SKM-1 (cell line): ENCODE results near the gene IL17REL.

ENCODE experiments used
- DNase-seq: peaks from one replicate; lab custom pipeline; 2025; ENCODE audit not compliant: unreplicated experiment; lab: John Stamatoyannopoulos, UW

Gene IL17REL

GRCh38 chr22:49969751-49970527 is 42.6 kb downstream of the IL17REL start:
- no peak for DNase-seq

- DNase-seq = no peak
These were observed 43.5 kb downstream of the IL17REL start for GRCh38 chr22:49968831-49969661.

- no peak for DNase-seq
These were observed 44.2 kb downstream of the IL17REL start for GRCh38 chr22:49968313-49968830.

- no peak for DNase-seq
These were observed 44.8 kb downstream of the IL17REL start for GRCh38 chr22:49967706-49968208.

- peak; percentile 72 for DNase-seq
These were observed 45.5 kb downstream of the IL17REL start for GRCh38 chr22:49966774-49967705.

- no peak for DNase-seq
These were observed 46.4 kb downstream of the IL17REL start for GRCh38 chr22:49966041-49966773.

- DNase-seq = no peak
These were observed 47.2 kb downstream of the IL17REL start for GRCh38 chr22:49965091-49966040.

- DNase-seq = no peak
These were observed 48.2 kb downstream of the IL17REL start for GRCh38 chr22:49964136-49965090.

GRCh38 chr22:49963647-49964026 is 48.9 kb downstream of the IL17REL start:
- DNase-seq = no peak

GRCh38 chr22:49962751-49963646 is 49.6 kb downstream of the IL17REL start:
- no peak for DNase-seq

- DNase-seq = peak; percentile 26
These were observed 50.4 kb downstream of the IL17REL start for GRCh38 chr22:49962012-49962750.

- DNase-seq = no peak
These were observed 51.0 kb downstream of the IL17REL start for GRCh38 chr22:49961601-49962011.

- no peak for DNase-seq
These were observed 51.5 kb downstream of the IL17REL start for GRCh38 chr22:49961005-49961600.

- peak; percentile 82 for DNase-seq
These were observed 52.2 kb downstream of the IL17REL start, which contains the start of gene PIM3 for GRCh38 chr22:49960159-49961004. PIM3 (plus strand) TSS chr22:49960772; CDS start chr22:49960948, 176 bp downstream.

- DNase-seq = no peak
These were observed 52.8 kb downstream of the IL17REL start for GRCh38 chr22:49959782-49960158.
